H1 (cell line): ENCODE results near the gene FBN3. TPM values are rescaled to one million over a fixed set of nuclear protein-coding genes. Genes with fewer than 3 reads are reported as not detected.

Source experiments
- CTCF ChIA-PET: fragments of 300-600 bp; sonication (Branson Sonifier 250); formaldehyde crosslinking; loops from one replicate; lab custom pipeline; 2021; ENCODE audit not compliant: partially characterized antibody; lab: Charles Lee
- POLR2A ChIA-PET: fragments of 300-600 bp; sonication (Branson Sonifier 250); formaldehyde crosslinking; loops from one replicate; lab custom pipeline; 2021; ENCODE audit warnings: inconsistent platforms; ENCODE audit not compliant: partially characterized antibody; lab: Charles Lee
- DNase-seq, 2 experiments: peaks; one replicate each; pipeline versions ENCODE4 v3.0.0 to v3.0.0-alpha.2; 2010 to 2022; ENCODE audit warnings: low spot score in 2 of 2, low read depth in 1 of 2, mixed read lengths in 1 of 2
- FAIRE-seq: peaks from 2 replicates; lab custom pipeline; 2011; peaks lifted over from hg19 to GRCh38; lab: Jason Lieb, UNC
- H2AFZ ChIP-seq: 2 replicates; pipeline ENCODE4 v1.8.1; 2012; ENCODE audit warnings: low read length, inconsistent platforms
- H2AK5ac ChIP-seq: 2 replicates; pipeline ENCODE4 v1.6.1; 2013; ENCODE audit warnings: low read depth, low read length
- H2BK120ac ChIP-seq: replicated peaks from 2 replicates; pipeline ENCODE3; 2013; ENCODE audit warnings: low read depth, low read length, inconsistent platforms
- H2BK12ac ChIP-seq: 2 replicates; pipeline ENCODE4 v1.6.1; 2013; ENCODE audit warnings: low read depth, low read length
- H2BK15ac ChIP-seq: 2 replicates; pipeline ENCODE4 v1.6.1; 2013; ENCODE audit warnings: low read length
- H2BK20ac ChIP-seq: 2 replicates; pipeline ENCODE4 v1.6.1; 2013; ENCODE audit warnings: low read length
- H2BK5ac ChIP-seq: 2 replicates; pipeline ENCODE4 v1.6.1; 2013; ENCODE audit warnings: low read depth, low read length
- H3K14ac ChIP-seq: 2 replicates; pipeline ENCODE4 v1.6.1; 2013; ENCODE audit warnings: inconsistent platforms; ENCODE audit not compliant: insufficient read length
- H3K18ac ChIP-seq: 2 replicates; pipeline ENCODE4 v1.6.1; 2013; ENCODE audit warnings: low read length; ENCODE audit errors: extremely low read depth
- H3K23ac ChIP-seq: 2 replicates; pipeline ENCODE4 v1.6.1; 2013; ENCODE audit warnings: inconsistent platforms; ENCODE audit not compliant: insufficient read length
- H3K23me2 ChIP-seq: 2 replicates; pipeline ENCODE4 v1.6.1; 2013; ENCODE audit warnings: low read depth, low read length
- H3K27ac ChIP-seq: 2 replicates; pipeline ENCODE4 v1.6.1; 2011; ENCODE audit warnings: low read depth, low read length, inconsistent platforms
- H3K27me3 ChIP-seq, 4 experiments: replicated peaks in 1 of 4; 1 replicate in 1 of 4; 2 replicates in 3 of 4; pipeline versions ENCODE4 v1.6.1 to v1.8.1; 2011 to 2013; ENCODE audit warnings: low read length in 3 of 4, mild to moderate bottlenecking in 3 of 4, inconsistent platforms in 2 of 4, mixed read lengths in 2 of 4, moderate library complexity in 1 of 4; ENCODE audit not compliant: control insufficient read depth in 3 of 4, insufficient read depth in 3 of 4; ENCODE audit errors: extremely low read depth in 1 of 4
- H3K36me3 ChIP-seq, 4 experiments: 2 replicates each; pipeline versions ENCODE4 v1.6.1 to v1.8.1; 2011 to 2013; ENCODE audit warnings: mild to moderate bottlenecking in 4 of 4, low read length in 3 of 4, moderate library complexity in 2 of 4, control low read depth in 1 of 4, inconsistent platforms in 1 of 4; ENCODE audit not compliant: insufficient read depth in 4 of 4, control insufficient read depth in 2 of 4
- H3K4ac ChIP-seq: replicated peaks from 2 replicates; pipeline ENCODE3; 2013; ENCODE audit warnings: low read length, low read depth, mixed read lengths, inconsistent platforms; ENCODE audit not compliant: insufficient read length
- H3K4me1 ChIP-seq, 4 experiments: replicated peaks in 1 of 4; 1 replicate in 1 of 4; 2 replicates in 3 of 4; pipeline versions ENCODE4 v1.6.1 to v1.8.1; 2011 to 2013; ENCODE audit warnings: low read length in 3 of 4, inconsistent platforms in 2 of 4, mixed read lengths in 1 of 4; ENCODE audit not compliant: insufficient read depth in 4 of 4, control insufficient read depth in 3 of 4
- H3K4me2 ChIP-seq, 2 experiments: 2 replicates each; pipeline versions ENCODE4 v1.6.1 to v1.8.1; 2011 to 2013; ENCODE audit warnings: low read depth in 2 of 2, low read length in 2 of 2, control low read depth in 1 of 2, inconsistent platforms in 1 of 2, mild to moderate bottlenecking in 1 of 2; ENCODE audit not compliant: insufficient read depth in 1 of 2
- H3K4me3 ChIP-seq, 4 experiments: fragments of 200-600, 300-600 bp in 1 of 4; sonication (generic), shearing (Covaris generic), sonication (Bioruptor Twin) in 1 of 4; 2 replicates each; pipeline versions ENCODE4 v1.5.1 to v1.8.1; 2011 to 2016; ENCODE audit warnings: low read length in 4 of 4, low read depth in 3 of 4, control low read depth in 2 of 4, inconsistent platforms in 2 of 4, mild to moderate bottlenecking in 2 of 4, mixed read lengths in 1 of 4, moderate library complexity in 1 of 4; ENCODE audit not compliant: insufficient read depth in 2 of 4; ENCODE audit errors: extremely low read depth in 1 of 4
- H3K56ac ChIP-seq: replicated peaks from 2 replicates; pipeline ENCODE3; 2013; ENCODE audit warnings: low read depth, mild to moderate bottlenecking, mixed read lengths, low read length, inconsistent platforms; ENCODE audit not compliant: insufficient read length
- H3K79me1 ChIP-seq: 2 replicates; pipeline ENCODE4 v1.6.1; 2013; ENCODE audit warnings: low read depth, low read length, control low read depth
- H3K79me2 ChIP-seq, 2 experiments: 2 replicates each; pipeline versions ENCODE4 v1.6.1 to v1.8.1; 2012 to 2013; ENCODE audit warnings: low read length in 2 of 2, mild to moderate bottlenecking in 2 of 2, inconsistent platforms in 1 of 2; ENCODE audit not compliant: insufficient read depth in 2 of 2, control insufficient read depth in 1 of 2
- H3K9ac ChIP-seq, 4 experiments: replicated peaks in 1 of 4; 1 replicate in 1 of 4; 2 replicates in 3 of 4; pipeline versions ENCODE4 v1.6.1 to v1.8.1; 2011 to 2013; ENCODE audit warnings: low read depth in 3 of 4, low read length in 3 of 4, control low read depth in 2 of 4, mild to moderate bottlenecking in 2 of 4, moderate library complexity in 2 of 4, inconsistent platforms in 1 of 4; ENCODE audit errors: extremely low read depth in 1 of 4
- H3K9me3 ChIP-seq, 2 experiments: 2 replicates each; pipeline versions ENCODE4 v1.6.1 to v1.8.1; 2012 to 2013; ENCODE audit warnings: mild to moderate bottlenecking in 2 of 2, moderate library complexity in 2 of 2, control low read depth in 1 of 2, inconsistent platforms in 1 of 2, low read depth in 1 of 2, low read length in 1 of 2, mixed read lengths in 1 of 2; ENCODE audit not compliant: insufficient read depth in 2 of 2
- H4K20me1 ChIP-seq, 2 experiments: replicated peaks in 1 of 2; 2 replicates each; pipeline versions ENCODE3 to v1.8.1; 2011 to 2013; ENCODE audit warnings: inconsistent platforms in 2 of 2, low read length in 2 of 2, mild to moderate bottlenecking in 1 of 2; ENCODE audit not compliant: insufficient read depth in 2 of 2, control insufficient read depth in 1 of 2
- H4K5ac ChIP-seq: 2 replicates; pipeline ENCODE4 v1.6.1; 2013; ENCODE audit warnings: low read length, low read depth, mixed read lengths, inconsistent platforms; ENCODE audit not compliant: insufficient read length
- H4K8ac ChIP-seq: 2 replicates; pipeline ENCODE4 v1.8.0; 2013; ENCODE audit warnings: mild to moderate bottlenecking, moderate library complexity, low read length, inconsistent platforms; ENCODE audit not compliant: insufficient read depth; ENCODE audit errors: extremely low read depth
- H4K91ac ChIP-seq: replicated peaks from 2 replicates; pipeline ENCODE3; 2013; ENCODE audit warnings: low read length, mixed read lengths, inconsistent platforms; ENCODE audit not compliant: insufficient read length
- CHD1 ChIP-seq: IDR thresholded peaks from 2 replicates; pipeline ENCODE4 v1.6.1; 2012; ENCODE audit warnings: low read depth, low read length, improper control_type of control experiment
- RAD21 ChIP-seq, 2 experiments: IDR thresholded peaks in 1 of 2; conservative IDR thresholded peaks in 1 of 2; 2 replicates each; pipeline ENCODE4 v1.6.1; 2011; ENCODE audit warnings: low read depth in 2 of 2, low read length in 2 of 2, improper control_type of control experiment in 1 of 2, inconsistent platforms in 1 of 2, mild to moderate bottlenecking in 1 of 2, moderate library complexity in 1 of 2
- SRF ChIP-seq: IDR thresholded peaks from 2 replicates; pipeline ENCODE4 v1.6.1; 2011; ENCODE audit warnings: mild to moderate bottlenecking, low read depth, low read length, moderate library complexity
- WGBS, 2 experiments: shearing (Covaris generic) in 1 of 2; methylation state at CpG; one replicate each; pipeline versions ENCODE4 v1.1.6 to v1.1.7; 2013 to 2015; ENCODE audit warnings: low lambda C conversion rate in 2 of 2, mixed read lengths in 2 of 2, inconsistent platforms in 1 of 2, low coverage in 1 of 2, missing lambda C conversion rate in 1 of 2; ENCODE audit not compliant: insufficient replicate concordance in 2 of 2, insufficient coverage in 1 of 2, insufficient read length in 1 of 2; ENCODE audit errors: extremely low coverage in 1 of 2, missing lambda C conversion rate in 1 of 2; 5-methylcytosine and 5-hydroxymethylcytosine counted together
- polyA plus RNA-seq, 7 experiments: library from polyadenylated mRNA; depleted of rRNA in 3 of 7; stranded (reverse) in 5 of 7; unstranded in 2 of 7; fragments of >200 nt in 5 of 7; fragments of 200-250 nt in 2 of 7; gene quantifications; 1 replicate in 5 of 7; 2 replicates in 1 of 7; 4 replicates in 1 of 7; pipeline versions ENCODE4 v1.2.1 to v1.2.3, GENCODE V29; 2011 to 2013; ENCODE audit warnings: missing spikeins in 2 of 7, mixed read lengths in 2 of 7
- total RNA-seq: library from RNA; stranded (reverse); fragmentation: NEBNext Ultra II Directional; extraction: Animal tissue kit (Norgen Biotek cat#: 25700); gene quantifications from 2 replicates; pipeline ENCODE4 v1.2.1, GENCODE V29; 2021

Gene FBN3
- total and polyA plus RNA-seq, 2 of the 8 experiments (the other 6 are each of a cell fraction or from before 2014, with no cell fraction given) = 37.1 to 38.7 TPM

GRCh38 chr19:8174706-8175105 lies 25.3 kb upstream of the FBN3 start:
- Histone ChIP-seq H2BK120ac (no peak overlapping the region), H3K4me1 (no peaks in the 10 kb centered on the region), H3K79me2 (no peaks in the 10 kb centered on the region), H2AFZ (no peak overlapping the region), H4K91ac (no peak overlapping the region), H3K27ac (no peak overlapping the region), H3K27me3 (no peaks in the 10 kb centered on the region), H3K9me3 (no peaks in the 10 kb centered on the region), H3K9ac (no peak overlapping the region), H4K5ac (no peak overlapping the region), H2BK5ac (no peak overlapping the region), H3K23me2 (no peaks in the 10 kb centered on the region), H2BK20ac (no peak overlapping the region), H3K4me2 (no peak overlapping the region), H3K18ac (no peak overlapping the region), H2BK12ac (no peak overlapping the region), H3K56ac (no peak overlapping the region), H3K36me3 (no peaks in the 10 kb centered on the region), H3K14ac (no peak overlapping the region), H3K23ac (no peak overlapping the region), H2AK5ac (no peak overlapping the region), H3K4me3 (no peak overlapping the region), H3K79me1 (no peaks in the 10 kb centered on the region), H4K8ac (no peak overlapping the region), H3K4ac (no peak overlapping the region), H2BK15ac (no peak overlapping the region), H4K20me1 (no peaks in the 10 kb centered on the region)
- no peak for DNase-seq
- no peak for TF ChIP-seq SRF
- no peak for TF ChIP-seq RAD21 (IDR thresholded peaks at IDR 0.05 in 1 of 2, conservative IDR thresholded peaks at IDR 0.05 in 1 of 2; ENCODE audit: low read depth in 2 of 2, low read length in 2 of 2)
- no peak for TF ChIP-seq CHD1
- ChIA-PET CTCF (interaction anchor here (0.6 to 1.7 kb wide), 6 partner anchors 16 to 54 kb away, joined by 3 to 6 read pairs (median 4); no protein-coding TSS in a partner anchor), POLR2A (interaction anchor here (1.1 to 1.4 kb wide), 2 partner anchors 13 to 35 kb away, joined by 3 read pairs; no protein-coding TSS in a partner anchor)
- 95% methylated on average over 9 of the region's 9 CpGs; no CpG with 5 or more reads in 1 of the 2 experiments for WGBS, 2 experiments
- FAIRE-seq = no peak
